PC-9 (cell line): ENCODE results near the gene SELENOI. TPM values are rescaled to one million over a fixed set of nuclear protein-coding genes. Genes with fewer than 3 reads are reported as not detected.
"Not testable (repeated sequence)": the region's sequence is repeated elsewhere in the genome, so short reads cannot be mapped to it uniquely, and the experiment has no call there.

ENCODE experiments used
- BruUV-seq: library from RNA; stranded (reverse); fragments of 400-500 nt; replicated peaks from 2 replicates; lab custom pipeline; 2021; lab: Mats Ljungman, UMichigan
- CTCF ChIA-PET: fragments of 300-600 bp; sonication (Branson Sonifier 250); formaldehyde crosslinking; loops from one replicate; lab custom pipeline; 2022; ENCODE audit warnings: antibody characterized with exemption; lab: Charles Lee
- POLR2A ChIA-PET: fragments of 300-600 bp; sonication (Branson Sonifier 250); formaldehyde crosslinking; loops from one replicate; lab custom pipeline; 2022; ENCODE audit warnings: antibody characterized with exemption; ENCODE audit not compliant: unreplicated experiment; lab: Charles Lee
- DNase-seq, 2 experiments: peaks; one replicate each; pipeline versions ENCODE4 v3.0.0 to v3.0.0-alpha.2; 2015 to 2022; ENCODE audit warnings: mixed read lengths in 1 of 2
- H2AFZ ChIP-seq: fragments of 200-600 bp; sonication (generic); 2 replicates; pipeline ENCODE4 v1.8.1; 2017; ENCODE audit warnings: antibody characterized with exemption
- H3F3A ChIP-seq: fragments of 200-600 bp; sonication (generic); 2 replicates; pipeline ENCODE4 v1.8.1; 2017; ENCODE audit warnings: antibody characterized with exemption, mild to moderate bottlenecking, low read depth; ENCODE audit not compliant: insufficient read depth
- H3K27ac ChIP-seq: fragments of 200-600 bp; sonication (generic); 2 replicates; pipeline ENCODE4 v1.6.1; 2016; ENCODE audit warnings: mixed run types
- H3K27me3 ChIP-seq: fragments of 200-600 bp; sonication (generic); 2 replicates; pipeline ENCODE4 v1.6.1; 2016; ENCODE audit warnings: low read depth, mixed run types; ENCODE audit not compliant: insufficient read depth
- H3K36me3 ChIP-seq: fragments of 200-600 bp; sonication (generic); 2 replicates; pipeline ENCODE4 v1.6.1; 2016; ENCODE audit warnings: low read depth, mixed run types
- H3K4me1 ChIP-seq: fragments of 200-600 bp; sonication (generic); replicated peaks from 2 replicates; pipeline ENCODE4 v1.6.1; 2016; ENCODE audit warnings: mixed run types; ENCODE audit not compliant: insufficient read depth
- H3K4me2 ChIP-seq: fragments of 200-600 bp; sonication (generic); 2 replicates; pipeline ENCODE4 v1.6.1; 2017; ENCODE audit warnings: mixed run types
- H3K4me3 ChIP-seq: fragments of 200-600 bp; sonication (generic); 2 replicates; pipeline ENCODE4 v1.6.1; 2016; ENCODE audit warnings: mixed run types
- H3K79me2 ChIP-seq: fragments of 200-600 bp; sonication (generic); 2 replicates; pipeline ENCODE4 v1.6.1; 2017; ENCODE audit warnings: low read depth, mixed run types
- H3K9me2 ChIP-seq: fragments of 200-600 bp; sonication (generic); 2 replicates; pipeline ENCODE4 v1.8.1; 2017; ENCODE audit warnings: mild to moderate bottlenecking; ENCODE audit not compliant: insufficient read depth
- H3K9me3 ChIP-seq: fragments of 200-600 bp; sonication (generic); 2 replicates; pipeline ENCODE4 v1.8.1; 2016; ENCODE audit warnings: low read depth; ENCODE audit not compliant: insufficient read depth
- H4K20me1 ChIP-seq: fragments of 200-600 bp; sonication (generic); 2 replicates; pipeline ENCODE4 v1.8.1; 2017; ENCODE audit not compliant: insufficient read depth
- EZH2 ChIP-seq: fragments of 200-600 bp; sonication (generic); IDR thresholded peaks from 2 replicates; pipeline ENCODE4 v1.8.0; 2017; ENCODE audit warnings: antibody characterized with exemption, low read depth
- intact Hi-C: fragments of 100-400 bp; cut with micrococcal nuclease; formaldehyde crosslinking; loops from one replicate; pipeline ENCODE4 v1.10.0; 2022; ENCODE audit not compliant: unreplicated experiment
- total RNA-seq: library from RNA; stranded (reverse); gene quantifications from 2 replicates; pipeline ENCODE4 v1.2.3, GENCODE V29; 2021
- TF ChIP-seq, protein P1 (sequence below): fragments of 200-600 bp; sonication (generic); conservative IDR thresholded peaks from 2 replicates; pipeline ENCODE4 v1.6.1; 2017; ENCODE audit warnings: mixed run types, antibody characterized with exemption, mild to moderate bottlenecking, moderate library complexity

Gene SELENOI
- total RNA-seq, 1 experiment from 2014 or later = 60.8 TPM

DNA sequence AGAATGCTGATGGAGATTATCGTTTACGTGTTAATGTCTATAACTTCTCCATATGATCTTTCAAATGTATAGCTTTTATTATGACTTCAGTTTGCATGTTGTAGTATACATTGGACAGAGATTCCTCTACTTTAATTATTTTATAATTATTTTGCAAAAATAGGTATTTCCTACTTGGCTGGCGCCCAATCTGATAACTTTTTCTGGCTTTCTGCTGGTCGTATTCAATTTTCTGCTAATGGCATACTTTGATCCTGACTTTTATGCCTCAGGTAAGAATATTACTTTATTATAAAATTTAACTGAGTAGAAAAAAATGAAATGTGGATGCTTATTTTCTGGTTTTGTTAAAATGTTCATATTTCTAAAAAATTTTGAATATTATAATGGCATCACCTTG, 18.7 kb downstream of the SELENOI start:
- peaks cover 54% of the 10 kb centered on the region for H3K36me3 ChIP-seq
- no peak for DNase-seq
- H3K4me2 ChIP-seq = no peak overlapping the region
- no peaks in the 10 kb centered on the region for H3K27me3 ChIP-seq
- peaks cover 21% of the 10 kb centered on the region for H3K4me1 ChIP-seq
- H3F3A ChIP-seq = peaks cover 44% of the 10 kb centered on the region
- POLR2A ChIA-PET = no interaction called here
- no peaks in the 10 kb centered on the region for H3K9me3 ChIP-seq
- peaks cover 64% of the 10 kb centered on the region for H3K79me2 ChIP-seq
- intact Hi-C loops = no loop called here
- TF ChIP-seq, protein P1, sequence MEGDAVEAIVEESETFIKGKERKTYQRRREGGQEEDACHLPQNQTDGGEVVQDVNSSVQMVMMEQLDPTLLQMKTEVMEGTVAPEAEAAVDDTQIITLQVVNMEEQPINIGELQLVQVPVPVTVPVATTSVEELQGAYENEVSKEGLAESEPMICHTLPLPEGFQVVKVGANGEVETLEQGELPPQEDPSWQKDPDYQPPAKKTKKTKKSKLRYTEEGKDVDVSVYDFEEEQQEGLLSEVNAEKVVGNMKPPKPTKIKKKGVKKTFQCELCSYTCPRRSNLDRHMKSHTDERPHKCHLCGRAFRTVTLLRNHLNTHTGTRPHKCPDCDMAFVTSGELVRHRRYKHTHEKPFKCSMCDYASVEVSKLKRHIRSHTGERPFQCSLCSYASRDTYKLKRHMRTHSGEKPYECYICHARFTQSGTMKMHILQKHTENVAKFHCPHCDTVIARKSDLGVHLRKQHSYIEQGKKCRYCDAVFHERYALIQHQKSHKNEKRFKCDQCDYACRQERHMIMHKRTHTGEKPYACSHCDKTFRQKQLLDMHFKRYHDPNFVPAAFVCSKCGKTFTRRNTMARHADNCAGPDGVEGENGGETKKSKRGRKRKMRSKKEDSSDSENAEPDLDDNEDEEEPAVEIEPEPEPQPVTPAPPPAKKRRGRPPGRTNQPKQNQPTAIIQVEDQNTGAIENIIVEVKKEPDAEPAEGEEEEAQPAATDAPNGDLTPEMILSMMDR = no peak
- no peak for TF ChIP-seq EZH2
- peaks cover 34% of the 10 kb centered on the region for H4K20me1 ChIP-seq
- H3K4me3 ChIP-seq = no peak overlapping the region
- H2AFZ ChIP-seq = no peak overlapping the region
- no TSS peak for BruUV-seq
- CTCF ChIA-PET = no interaction called here
- no peaks in the 10 kb centered on the region for H3K9me2 ChIP-seq
- H3K27ac ChIP-seq = 0 out of 2 replicates have a peak overlapping the region, but pooled peaks have one; percentile 5

DNA sequence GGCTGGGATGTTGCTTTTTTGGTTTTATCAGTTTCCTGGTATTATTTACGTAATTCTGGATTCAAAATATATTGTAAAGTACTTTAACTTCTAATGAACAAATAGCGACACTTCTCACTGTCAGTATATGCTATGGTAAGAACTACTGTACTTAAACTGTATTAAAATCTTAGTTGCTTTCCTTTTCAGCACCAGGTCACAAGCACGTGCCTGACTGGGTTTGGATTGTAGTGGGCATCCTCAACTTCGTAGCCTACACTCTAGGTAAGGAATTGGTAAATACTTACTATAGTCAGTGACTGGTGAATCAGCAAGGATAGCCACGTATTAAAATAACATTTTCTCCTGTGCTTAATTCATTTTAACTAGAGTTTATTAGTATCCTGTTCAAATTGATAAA, 21.0 kb downstream of the SELENOI start:
- Histone ChIP-seq H3K27me3 (no peaks in the 10 kb centered on the region), H3K79me2 (peaks cover 41% of the 10 kb centered on the region), H3K9me3 (no peaks in the 10 kb centered on the region), H3K27ac (no peak overlapping the region), H3K9me2 (no peaks in the 10 kb centered on the region), H3F3A (peaks cover 44% of the 10 kb centered on the region), H3K36me3 (peaks cover 51% of the 10 kb centered on the region), H3K4me1 (peaks cover 16% of the 10 kb centered on the region), H3K4me3 (no peak overlapping the region), H4K20me1 (peaks cover 34% of the 10 kb centered on the region), H3K4me2 (no peak overlapping the region), H2AFZ (no peak overlapping the region)
- DNase-seq = no peak
- no peak for TF ChIP-seq EZH2
- TF ChIP-seq, protein P1 = no peak
- POLR2A ChIA-PET = no interaction called here
- intact Hi-C loops = no loop called here
- CTCF ChIA-PET = interaction anchor here (0.7 kb wide), 1 partner anchor 19 kb away, joined by 5 read pairs; no protein-coding TSS in a partner anchor
- no TSS peak for BruUV-seq

DNA sequence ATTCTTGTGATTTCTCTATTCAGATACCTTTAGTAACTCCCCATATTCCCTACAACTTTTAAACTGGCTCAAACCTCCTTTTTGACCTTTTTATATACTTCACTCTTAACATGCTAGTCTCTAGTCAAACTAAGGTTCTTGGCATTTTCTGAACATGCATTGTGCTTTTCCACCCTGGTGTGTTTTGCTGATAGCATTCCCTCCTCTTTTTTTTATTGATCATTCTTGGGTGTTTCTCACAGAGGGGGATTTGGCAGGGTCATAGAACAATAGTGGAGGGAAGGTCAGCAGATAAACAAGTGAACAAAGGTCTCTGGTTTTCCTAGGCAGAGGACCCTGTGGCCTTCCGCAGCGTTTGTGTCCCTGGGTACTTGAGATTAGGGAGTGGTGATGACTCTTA, 23.7 kb downstream of the SELENOI start:
- POLR2A ChIA-PET, DNase-seq, CTCF ChIA-PET, H3K9me2 ChIP-seq, H3K9me3 ChIP-seq, H3K4me1 ChIP-seq, H2AFZ ChIP-seq, H3K27me3 ChIP-seq, intact Hi-C loops, BruUV-seq, H3K27ac ChIP-seq, H3K4me2 ChIP-seq, H3K4me3 ChIP-seq: not testable (repeated sequence)
- Histone ChIP-seq H3F3A (peaks cover 28% of the 10 kb centered on the region), H3K36me3 (peaks cover 60% of the 10 kb centered on the region), H4K20me1 (peaks cover 16% of the 10 kb centered on the region), H3K79me2 (peaks cover 14% of the 10 kb centered on the region)

DNA sequence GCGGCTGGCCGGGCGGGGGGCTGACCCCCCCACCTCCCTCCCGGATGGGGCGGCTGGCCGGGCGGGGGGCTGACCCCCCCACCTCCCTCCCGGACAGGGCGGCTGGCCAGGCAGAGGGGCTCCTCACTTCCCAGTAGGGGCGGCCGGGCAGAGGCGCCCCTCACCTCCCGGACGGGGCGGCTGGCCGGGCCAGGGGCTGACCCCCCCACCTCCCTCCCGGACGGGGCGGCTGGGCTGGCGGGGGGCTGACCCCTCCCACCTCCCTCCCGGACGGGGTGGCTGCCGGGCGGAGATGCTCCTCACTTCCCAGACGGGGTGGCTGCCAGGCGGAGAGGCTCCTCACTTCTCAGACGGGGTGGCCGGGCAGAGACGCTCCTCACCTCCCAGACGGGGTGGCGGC, 25.0 kb downstream of the SELENOI start:
- H3K4me1 ChIP-seq, H3K27me3 ChIP-seq, H4K20me1 ChIP-seq, H3K4me2 ChIP-seq, BruUV-seq, H3K27ac ChIP-seq, H3K9me2 ChIP-seq, DNase-seq, POLR2A ChIA-PET, CTCF ChIA-PET, H3K9me3 ChIP-seq, H3K4me3 ChIP-seq, intact Hi-C loops, H2AFZ ChIP-seq, H3K79me2 ChIP-seq: not testable (repeated sequence)
- peaks cover 60% of the 10 kb centered on the region for H3K36me3 ChIP-seq
- H3F3A ChIP-seq = peaks cover 26% of the 10 kb centered on the region
